Fibroblast of the aortic adventitia (primary cell): ENCODE measurements around the gene FAM53A. TPM values are rescaled to one million over a fixed set of nuclear protein-coding genes. Genes with fewer than 3 reads are reported as not detected.
"Not testable (repeated sequence)": the region's sequence is repeated elsewhere in the genome, so short reads cannot be mapped to it uniquely, and the experiment has no call there.

Experiments
- DNase-seq: peaks from one replicate; pipeline ENCODE4 v3.0.0-alpha.2; 2010; ENCODE audit warnings: low read depth
- H3K4me3 ChIP-seq: 2 replicates; pipeline ENCODE4 v1.5.1; 2011; ENCODE audit warnings: low read depth, mild to moderate bottlenecking, control low read depth, low read length, moderate library complexity
- CTCF ChIP-seq: IDR thresholded peaks from 2 replicates; pipeline ENCODE4 v1.5.1; 2011; ENCODE audit warnings: mild to moderate bottlenecking, low read length, control low read depth, inconsistent platforms; ENCODE audit not compliant: insufficient read depth
- total RNA-seq: library from RNA; depleted of rRNA; stranded (reverse); fragments of >200 nt; gene quantifications from 2 replicates; pipeline ENCODE4 v1.2.3, GENCODE V29; 2012; ENCODE audit warnings: low replicate concordance

Gene FAM53A
- total RNA-seq, 1 donor: 2.5 TPM

GRCh38 chr4:1678244-1678643 is 5.9 kb downstream of the FAM53A start:
- no peak overlapping the region for H3K4me3 ChIP-seq
- TF ChIP-seq CTCF: no peak
- no peak for DNase-seq

DNA sequence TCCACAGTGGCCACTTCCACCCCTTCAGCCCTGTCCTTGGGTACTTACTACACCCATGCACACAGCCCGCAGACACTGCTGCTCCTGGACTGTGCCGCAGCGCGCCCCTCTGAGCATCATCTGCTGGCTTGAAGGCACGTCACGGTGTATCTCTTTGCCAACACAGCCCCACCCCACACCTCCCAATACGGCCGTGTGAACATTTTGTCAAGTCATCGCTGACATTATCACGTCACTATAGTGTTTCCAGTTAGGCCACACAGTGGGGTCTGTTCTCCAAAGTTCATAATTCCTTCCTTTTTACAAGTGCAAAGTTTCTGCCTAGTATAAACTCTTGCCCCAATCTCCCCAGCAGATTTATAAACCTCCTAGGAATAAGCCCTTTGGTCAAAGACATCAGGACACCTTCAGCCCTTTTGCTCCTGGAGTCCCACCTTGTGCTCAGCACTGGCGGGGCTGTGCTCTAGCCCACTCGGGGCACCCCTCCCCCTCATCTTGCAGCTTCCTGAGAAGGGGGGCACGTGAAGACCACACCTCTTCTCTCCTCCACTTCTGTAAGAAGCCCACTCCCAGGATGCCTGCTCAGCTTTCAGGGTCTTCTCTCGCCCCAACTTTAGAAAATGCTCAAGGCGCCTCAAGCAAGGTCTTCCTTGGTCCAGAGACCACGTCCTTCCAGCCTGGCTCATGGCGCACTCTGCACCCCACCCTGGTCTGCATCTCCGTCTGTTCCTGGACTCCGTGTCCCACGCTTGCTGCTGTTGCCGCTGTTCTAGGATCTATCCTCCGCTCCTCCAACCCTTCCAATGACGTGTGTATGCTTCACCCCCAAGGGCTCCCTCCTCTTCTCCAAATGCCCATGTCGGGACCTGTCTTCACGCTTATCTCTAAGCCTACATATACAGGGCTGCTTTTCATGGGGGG is 7.2 kb downstream of the FAM53A start:
- DNase-seq: no peak
- TF ChIP-seq CTCF: no peak

DNA sequence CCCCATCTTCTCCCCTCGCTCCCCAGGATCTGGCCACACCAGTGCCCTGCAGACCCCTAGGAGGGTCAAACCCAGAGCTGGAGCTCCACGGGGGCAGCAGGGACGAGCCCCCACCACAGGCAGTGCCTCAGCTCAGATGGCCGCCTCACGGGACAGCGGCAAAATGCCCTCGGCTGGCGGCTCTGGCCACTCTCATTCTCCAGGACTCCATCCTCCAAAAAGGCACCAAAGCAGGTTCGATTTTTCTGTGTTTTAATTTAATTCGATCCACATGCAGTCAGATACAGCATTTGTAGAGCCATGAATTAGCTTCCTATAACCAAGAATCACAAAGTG is 8.3 kb downstream of the FAM53A start:
- H3K4me3 ChIP-seq: no peak overlapping the region
- no peak for TF ChIP-seq CTCF
- DNase-seq: no peak

More for the DNA sequence above, 7.2 kb downstream of the FAM53A start:
- H3K4me3 ChIP-seq: no peak overlapping the region

DNA sequence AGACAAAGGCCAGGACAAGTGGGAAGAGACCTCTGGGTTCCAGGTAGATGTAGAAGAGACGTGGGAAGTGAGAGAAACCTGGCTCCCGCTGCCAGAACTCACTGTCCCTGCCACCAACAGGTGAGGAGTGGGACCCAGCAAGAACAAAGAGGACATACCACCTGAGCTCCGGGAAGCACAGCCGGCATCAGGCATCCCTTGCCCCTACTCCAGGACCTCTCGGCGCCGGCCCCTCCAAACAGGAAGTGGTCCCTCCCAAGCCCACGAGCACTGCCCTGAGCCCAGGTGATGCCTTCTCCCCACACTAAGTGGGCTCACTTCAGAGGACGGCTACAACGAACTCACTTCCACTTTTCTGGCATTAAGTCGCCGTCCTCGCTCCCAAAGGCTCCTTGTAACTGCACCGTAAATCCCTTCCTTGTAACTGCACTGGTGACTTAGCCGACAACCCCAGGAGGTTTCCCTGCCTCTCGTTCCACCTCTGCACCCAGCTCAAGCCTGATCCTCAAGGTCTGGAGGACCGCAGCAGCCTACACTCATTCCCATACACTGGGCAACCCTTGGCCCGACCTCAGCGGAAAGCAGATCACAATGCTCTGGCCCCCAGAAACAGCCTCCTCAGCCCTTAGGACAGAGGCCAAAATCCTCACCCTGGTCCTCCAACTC is 8.8 kb downstream of the FAM53A start:
- DNase-seq: no peak
- H3K4me3 ChIP-seq: no peak overlapping the region

GRCh38 chr4:1674682-1675081 is 9.4 kb downstream of the FAM53A start:
- H3K4me3 ChIP-seq: no peak overlapping the region

More for the DNA sequence above, 8.8 kb downstream of the FAM53A start:
- TF ChIP-seq CTCF: no peak

DNA sequence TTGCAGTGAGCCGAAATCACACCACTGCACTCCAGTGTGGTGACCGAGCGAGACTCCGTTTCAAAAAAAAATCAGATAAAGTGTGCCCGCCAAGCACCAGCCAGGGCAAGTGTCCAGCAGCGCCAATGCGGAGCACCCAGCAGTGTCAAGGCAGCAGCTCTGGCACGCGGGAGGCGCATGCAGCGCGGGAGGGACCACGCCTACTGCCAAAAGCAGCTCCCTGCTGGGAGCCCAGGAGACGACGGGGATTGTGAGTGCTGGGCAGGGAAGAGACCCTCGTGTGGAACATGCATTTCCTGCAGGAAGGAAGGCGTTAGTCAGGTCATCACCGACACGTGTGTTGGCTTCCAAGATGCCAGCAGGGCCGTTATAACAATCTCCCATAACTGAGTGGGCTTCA is 10.4 kb downstream of the FAM53A start:
- no peak for DNase-seq
- H3K4me3 ChIP-seq: no peak overlapping the region
- TF ChIP-seq CTCF: no peak

More at GRCh38 chr4:1674682-1675081, 9.4 kb downstream of the FAM53A start:
- DNase-seq: no peak
- no peak for TF ChIP-seq CTCF

- not testable (repeated sequence) for H3K4me3 ChIP-seq, DNase-seq
Observed at GRCh38 chr4:1671011-1671410, 13.1 kb downstream of the FAM53A start.
